ENCODE data around the gene NAP1L1.

NAP1L1 gene

DNA sequence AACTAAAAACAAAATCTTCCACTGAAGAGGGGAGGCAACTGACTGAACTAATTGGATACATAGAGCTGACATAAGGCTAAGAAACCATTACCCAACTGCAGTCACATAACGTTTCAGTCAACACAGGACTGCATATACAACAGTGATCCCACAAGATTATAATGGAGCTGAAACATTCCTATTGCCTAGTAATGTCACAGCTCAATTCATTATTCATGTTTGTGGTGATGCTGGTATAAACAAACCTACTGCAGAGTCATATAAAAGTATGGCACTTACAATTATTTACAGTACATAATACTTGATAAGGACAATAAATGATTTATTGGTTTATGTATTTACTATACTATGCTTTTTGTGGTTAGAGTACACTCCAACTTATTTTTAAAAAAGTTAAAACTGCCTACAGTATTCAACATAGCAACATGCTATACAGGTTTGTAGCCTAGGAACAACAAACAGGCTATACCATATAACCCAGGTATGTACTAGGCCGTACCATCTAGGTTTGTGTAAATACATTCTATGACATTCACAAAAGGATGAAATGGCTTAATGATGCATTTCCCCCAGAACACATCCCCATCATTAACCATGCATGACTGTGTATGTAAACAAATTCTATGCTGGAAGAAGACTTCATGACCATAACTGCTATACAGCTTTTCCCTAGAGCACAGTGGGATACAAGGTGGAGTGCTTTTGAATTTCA is 4.3 kb downstream of the NAP1L1 start:
- H3K27me3 ChIP-seq (ENCODE audit: control insufficient read depth, insufficient read depth, low read length): no peaks in the 10 kb centered on the region
- H3K27ac ChIP-seq (ENCODE audit: low read depth, low read length): no peak overlapping the region
- no peak overlapping the region for H3K9ac ChIP-seq (ENCODE audit: low read length)
- no peak overlapping the region for H3K4me3 ChIP-seq (ENCODE audit: low read length)
- H3K4me1 ChIP-seq (ENCODE audit: control insufficient read depth, insufficient read depth, low read length): peaks cover 7% of the 10 kb centered on the region
- no peaks in the 10 kb centered on the region for H3K36me3 ChIP-seq (ENCODE audit: control insufficient read depth, insufficient read depth, low read length)

DNA sequence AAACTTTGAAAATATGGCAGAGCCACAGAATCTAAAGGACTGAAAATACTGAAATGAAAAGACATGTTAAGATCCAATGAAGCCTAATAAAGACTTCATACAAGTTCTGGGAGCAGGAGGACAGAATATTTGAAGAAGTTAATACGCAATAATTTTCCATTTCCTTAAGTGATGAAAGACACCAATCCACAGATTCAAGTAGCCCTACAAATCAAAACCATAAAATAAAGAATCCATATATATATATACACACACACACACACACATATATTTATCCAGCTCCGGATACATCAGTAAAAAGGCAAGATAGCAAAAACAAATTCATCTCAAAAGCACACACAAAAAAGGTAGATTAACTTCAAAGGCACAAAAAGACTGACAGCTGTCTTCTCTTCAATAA is 5.7 kb downstream of the NAP1L1 start:
- Histone ChIP-seq H3K4me3 (ENCODE audit: low read length) (no peak overlapping the region), H3K27me3 (ENCODE audit: control insufficient read depth, insufficient read depth, low read length) (no peaks in the 10 kb centered on the region), H3K9ac (ENCODE audit: low read length) (no peak overlapping the region), H3K4me1 (ENCODE audit: control insufficient read depth, insufficient read depth, low read length) (peaks cover 7% of the 10 kb centered on the region), H3K27ac (ENCODE audit: low read depth, low read length) (no peak overlapping the region), H3K36me3 (ENCODE audit: control insufficient read depth, insufficient read depth, low read length) (no peaks in the 10 kb centered on the region)

GRCh38 chr12:76075448-76075847 is 9.0 kb downstream of the NAP1L1 start:
- no peak overlapping the region for H3K9ac ChIP-seq (ENCODE audit: low read length)
- no peak overlapping the region for H3K27ac ChIP-seq (ENCODE audit: low read depth, low read length)
- H3K27me3 ChIP-seq (ENCODE audit: control insufficient read depth, insufficient read depth, low read length): no peaks in the 10 kb centered on the region
- no peaks in the 10 kb centered on the region for H3K36me3 ChIP-seq (ENCODE audit: control insufficient read depth, insufficient read depth, low read length)
- H3K4me1 ChIP-seq (ENCODE audit: control insufficient read depth, insufficient read depth, low read length): no peaks in the 10 kb centered on the region
- no peak overlapping the region for H3K4me3 ChIP-seq (ENCODE audit: low read length)

- Histone ChIP-seq H3K36me3 (ENCODE audit: control insufficient read depth, insufficient read depth, low read length) (no peaks in the 10 kb centered on the region), H3K9ac (ENCODE audit: low read length) (no peak overlapping the region), H3K4me1 (ENCODE audit: control insufficient read depth, insufficient read depth, low read length) (no peaks in the 10 kb centered on the region), H3K27ac (ENCODE audit: low read depth, low read length) (no peak overlapping the region), H3K4me3 (ENCODE audit: low read length) (no peak overlapping the region), H3K27me3 (ENCODE audit: control insufficient read depth, insufficient read depth, low read length) (no peaks in the 10 kb centered on the region)
These were observed 9.7 kb downstream of the NAP1L1 start for GRCh38 chr12:76074701-76075336.

GRCh38 chr12:76073561-76073960 is 10.9 kb downstream of the NAP1L1 start:
- Histone ChIP-seq H3K4me3 (ENCODE audit: low read length) (no peak overlapping the region), H3K9ac (ENCODE audit: low read length) (no peak overlapping the region), H3K27me3 (ENCODE audit: control insufficient read depth, insufficient read depth, low read length) (no peaks in the 10 kb centered on the region), H3K4me1 (ENCODE audit: control insufficient read depth, insufficient read depth, low read length) (no peaks in the 10 kb centered on the region), H3K27ac (ENCODE audit: low read depth, low read length) (no peak overlapping the region), H3K36me3 (ENCODE audit: control insufficient read depth, insufficient read depth, low read length) (no peaks in the 10 kb centered on the region)

GRCh38 chr12:76072568-76072967 is 11.9 kb downstream of the NAP1L1 start:
- no peaks in the 10 kb centered on the region for H3K27me3 ChIP-seq (ENCODE audit: control insufficient read depth, insufficient read depth, low read length)
- H3K36me3 ChIP-seq (ENCODE audit: control insufficient read depth, insufficient read depth, low read length): no peaks in the 10 kb centered on the region
- H3K27ac ChIP-seq (ENCODE audit: low read depth, low read length): no peak overlapping the region
- no peak overlapping the region for H3K4me3 ChIP-seq (ENCODE audit: low read length)
- no peak overlapping the region for H3K9ac ChIP-seq (ENCODE audit: low read length)
- no peaks in the 10 kb centered on the region for H3K4me1 ChIP-seq (ENCODE audit: control insufficient read depth, insufficient read depth, low read length)

DNA sequence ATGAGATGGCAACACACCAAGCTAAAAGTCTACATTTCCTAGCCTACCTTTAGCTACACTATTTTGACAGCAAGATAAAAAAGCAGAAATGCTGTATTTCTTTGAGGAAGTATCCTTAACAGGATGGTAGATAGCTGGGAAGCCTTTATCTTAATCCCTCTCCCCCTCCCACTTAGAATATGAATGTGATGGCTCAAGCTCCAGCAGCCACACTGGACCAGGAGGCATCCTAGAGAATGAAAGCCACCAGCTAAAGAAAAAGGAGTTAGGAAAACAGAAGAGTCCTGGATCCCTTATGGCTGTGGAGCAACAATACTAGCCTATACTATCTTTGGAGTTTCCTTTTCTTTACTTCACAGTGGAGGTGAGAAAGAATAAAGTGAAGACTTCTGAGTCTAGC is 15.1 kb downstream of the NAP1L1 start:
- Histone ChIP-seq H3K27me3 (ENCODE audit: control insufficient read depth, insufficient read depth, low read length) (no peaks in the 10 kb centered on the region), H3K36me3 (ENCODE audit: control insufficient read depth, insufficient read depth, low read length) (peaks cover 3% of the 10 kb centered on the region), H3K4me3 (ENCODE audit: low read length) (no peak overlapping the region), H3K4me1 (ENCODE audit: control insufficient read depth, insufficient read depth, low read length) (no peaks in the 10 kb centered on the region), H3K27ac (ENCODE audit: low read depth, low read length) (no peak overlapping the region), H3K9ac (ENCODE audit: low read length) (no peak overlapping the region)

- Histone ChIP-seq H3K27ac (ENCODE audit: low read depth, low read length) (no peak overlapping the region), H3K9ac (ENCODE audit: low read length) (no peak overlapping the region), H3K4me1 (ENCODE audit: control insufficient read depth, insufficient read depth, low read length) (no peaks in the 10 kb centered on the region), H3K36me3 (ENCODE audit: control insufficient read depth, insufficient read depth, low read length) (peaks cover 5% of the 10 kb centered on the region), H3K4me3 (ENCODE audit: low read length) (no peak overlapping the region), H3K27me3 (ENCODE audit: control insufficient read depth, insufficient read depth, low read length) (no peaks in the 10 kb centered on the region)
These were observed 18.6 kb downstream of the NAP1L1 start for GRCh38 chr12:76065917-76066316.

- no peak overlapping the region for H3K27ac ChIP-seq (ENCODE audit: low read depth, low read length)
- H3K27me3 ChIP-seq (ENCODE audit: control insufficient read depth, insufficient read depth, low read length): no peaks in the 10 kb centered on the region
- H3K4me3 ChIP-seq (ENCODE audit: low read length): no peak overlapping the region
- H3K36me3 ChIP-seq (ENCODE audit: control insufficient read depth, insufficient read depth, low read length): peaks cover 8% of the 10 kb centered on the region
- no peak overlapping the region for H3K9ac ChIP-seq (ENCODE audit: low read length)
- H3K4me1 ChIP-seq (ENCODE audit: control insufficient read depth, insufficient read depth, low read length): no peaks in the 10 kb centered on the region
These were observed 19.6 kb downstream of the NAP1L1 start for GRCh38 chr12:76064904-76065303.

DNA sequence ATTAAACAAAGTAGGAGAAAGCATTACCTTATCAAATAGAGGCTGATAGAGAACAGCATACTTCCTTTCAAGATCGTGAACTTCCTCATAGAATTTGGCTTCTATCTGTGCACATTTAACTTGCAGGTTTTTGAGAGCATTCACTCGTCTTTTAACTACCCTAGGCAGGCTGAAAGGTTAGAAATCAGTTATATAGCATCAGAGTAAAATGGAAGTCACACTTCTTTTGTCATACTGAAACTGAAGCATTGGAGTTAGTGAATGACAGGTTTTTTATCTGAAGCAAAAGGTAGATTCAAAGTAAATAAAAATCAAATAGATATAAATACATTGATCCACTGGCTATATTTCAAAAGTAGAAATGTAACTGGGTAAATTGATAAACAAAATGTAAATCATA is 24.4 kb downstream of the NAP1L1 start:
- Histone ChIP-seq H3K36me3 (ENCODE audit: control insufficient read depth, insufficient read depth, low read length) (peaks cover 8% of the 10 kb centered on the region), H3K9ac (ENCODE audit: low read length) (no peak overlapping the region), H3K27me3 (ENCODE audit: control insufficient read depth, insufficient read depth, low read length) (no peaks in the 10 kb centered on the region)

DNA sequence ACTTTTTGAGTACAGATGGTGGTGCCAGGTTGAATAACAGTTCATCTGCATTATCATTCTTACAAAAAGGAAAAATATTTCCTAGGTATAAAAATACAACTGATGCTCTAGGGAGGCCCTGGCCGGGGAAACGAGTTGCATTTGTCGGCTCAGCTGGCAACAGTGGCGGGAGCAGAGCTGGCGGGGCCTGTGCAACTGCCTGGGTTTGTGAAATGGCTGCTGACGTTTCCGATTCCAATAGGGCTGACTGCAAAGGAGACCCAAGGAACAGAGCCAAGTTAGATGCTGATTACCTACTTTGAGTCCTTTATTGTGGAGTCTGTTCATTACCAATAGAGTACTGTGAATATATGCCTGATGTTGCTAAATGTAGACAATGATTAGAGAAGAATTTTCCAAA is 27.2 kb downstream of the NAP1L1 start:
- Histone ChIP-seq H3K4me3 (ENCODE audit: low read length) (no peak overlapping the region), H3K27me3 (ENCODE audit: control insufficient read depth, insufficient read depth, low read length) (no peaks in the 10 kb centered on the region), H3K4me1 (ENCODE audit: control insufficient read depth, insufficient read depth, low read length) (no peaks in the 10 kb centered on the region), H3K36me3 (ENCODE audit: control insufficient read depth, insufficient read depth, low read length) (peaks cover 15% of the 10 kb centered on the region), H3K27ac (ENCODE audit: low read depth, low read length) (no peak overlapping the region), H3K9ac (ENCODE audit: low read length) (no peak overlapping the region)

More for the DNA sequence above, 24.4 kb downstream of the NAP1L1 start:
- no peak overlapping the region for H3K27ac ChIP-seq (ENCODE audit: low read depth, low read length)
- H3K4me1 ChIP-seq (ENCODE audit: control insufficient read depth, insufficient read depth, low read length): no peaks in the 10 kb centered on the region
- H3K4me3 ChIP-seq (ENCODE audit: low read length): no peak overlapping the region

GRCh38 chr12:76055393-76055792 is 29.1 kb downstream of the NAP1L1 start:
- Histone ChIP-seq H3K27me3 (ENCODE audit: control insufficient read depth, insufficient read depth, low read length) (no peaks in the 10 kb centered on the region), H3K9ac (ENCODE audit: low read length) (no peak overlapping the region), H3K36me3 (ENCODE audit: control insufficient read depth, insufficient read depth, low read length) (peaks cover 10% of the 10 kb centered on the region)

More at GRCh38 chr12:76055393-76055792, 29.1 kb downstream of the NAP1L1 start:
- Histone ChIP-seq H3K4me3 (ENCODE audit: low read length) (no peak overlapping the region), H3K4me1 (ENCODE audit: control insufficient read depth, insufficient read depth, low read length) (no peaks in the 10 kb centered on the region), H3K27ac (ENCODE audit: low read depth, low read length) (no peak overlapping the region)

All from rectal smooth muscle tissue (tissue), 1 donor.